HCT116 (cell line): ENCODE results near the gene EYA2. TPM values are rescaled to one million over a fixed set of nuclear protein-coding genes. Genes with fewer than 3 reads are reported as not detected.

Experiments used
- ATAC-seq: fragments of 200-7000 bp; cut with Tn5 transposase; 2 replicates; pipeline ENCODE4 v1.9.1; 2020; ENCODE audit warnings: mild to moderate bottlenecking, moderate library complexity
- BruUV-seq: library from RNA; stranded (reverse); fragments of 400-500 nt; replicated peaks from 2 replicates; lab custom pipeline; 2021; lab: Mats Ljungman, UMichigan
- CTCF ChIA-PET: fragments of 300-600 bp; sonication (Branson Sonifier 250); formaldehyde crosslinking; loops from one replicate; lab custom pipeline; 2021; ENCODE audit warnings: antibody characterized with exemption; lab: Charles Lee
- POLR2A ChIA-PET: fragments of 300-600, 350-600 bp; sonication (Branson Sonifier 250); formaldehyde crosslinking; loops from one replicate; lab custom pipeline; 2021; ENCODE audit warnings: antibody characterized with exemption; lab: Charles Lee
- RAD21 ChIA-PET, 2 experiments: fragments of 300-600 bp; sonication (Branson Sonifier 250); formaldehyde crosslinking; loops; one replicate each; lab custom pipeline; 2023; ENCODE audit warnings: low total read pairs in 2 of 2; ENCODE audit not compliant: uncharacterized antibody in 2 of 2, unreplicated experiment in 2 of 2, low non-redundant PET in 1 of 2; lab: Charles Lee
- DNase-seq: peaks from one replicate; pipeline ENCODE4 v3.0.0-alpha.2; 2010; ENCODE audit warnings: low read depth, low spot score
- H2AFZ ChIP-seq: fragments of 200-600 bp; shearing (Covaris generic), sonication (generic); 2 replicates; pipeline ENCODE4 v1.6.1; 2017; ENCODE audit warnings: low read depth, mixed run types, mixed read lengths, antibody characterized with exemption, low read length; ENCODE audit not compliant: poor library complexity, severe bottlenecking
- H3K27ac ChIP-seq: 2 replicates; pipeline ENCODE4 v1.5.1; 2012; ENCODE audit warnings: low read depth, low read length
- H3K27me3 ChIP-seq: fragments of 200-600 bp; sonication (generic); 2 replicates; pipeline ENCODE4 v1.6.1; 2016; ENCODE audit warnings: mixed run types, low read length, mixed read lengths; ENCODE audit not compliant: insufficient read depth
- H3K36me3 ChIP-seq, 2 experiments: fragments of 200-500 bp in 1 of 2; fragments of 200-600 bp in 1 of 2; sonication (Bioruptor generic) in 1 of 2; sonication (generic) in 1 of 2; 2 replicates each; pipeline versions ENCODE4 v1.5.1 to v1.6.1; 2014 to 2016; ENCODE audit warnings: low read length in 2 of 2, inconsistent platforms in 1 of 2, mixed read lengths in 1 of 2, mixed run types in 1 of 2; ENCODE audit not compliant: insufficient read depth in 2 of 2, control insufficient read depth in 1 of 2
- H3K4me1 ChIP-seq, 2 experiments: fragments of 200-600 bp in 1 of 2; sonication (generic) in 1 of 2; 2 replicates each; pipeline versions ENCODE4 v1.5.1 to v1.6.1; 2012 to 2017; ENCODE audit warnings: low read length in 2 of 2, inconsistent platforms in 1 of 2, mild to moderate bottlenecking in 1 of 2, mixed read lengths in 1 of 2, mixed run types in 1 of 2, moderate library complexity in 1 of 2; ENCODE audit not compliant: insufficient read depth in 2 of 2, control insufficient read depth in 1 of 2
- H3K4me2 ChIP-seq: fragments of 200-600 bp; sonication (generic); 2 replicates; pipeline ENCODE4 v1.6.1; 2017; ENCODE audit warnings: mixed run types, low read length, mixed read lengths
- H3K4me3 ChIP-seq, 2 experiments: fragments of 200-600 bp in 1 of 2; sonication (generic) in 1 of 2; replicated peaks in 1 of 2; 2 replicates each; pipeline ENCODE4 v1.5.1; 2011 to 2016; ENCODE audit warnings: low read length in 2 of 2, control low read depth in 1 of 2, low read depth in 1 of 2, mild to moderate bottlenecking in 1 of 2, mixed read lengths in 1 of 2, mixed run types in 1 of 2
- H3K79me2 ChIP-seq: fragments of 200-600 bp; sonication (generic); 2 replicates; pipeline ENCODE4 v1.6.1; 2017; ENCODE audit warnings: mild to moderate bottlenecking, mixed run types, low read length, moderate library complexity, mixed read lengths; ENCODE audit not compliant: insufficient read depth
- H3K9ac ChIP-seq: fragments of 200-600 bp; sonication (generic); 2 replicates; pipeline ENCODE4 v1.6.1; 2016; ENCODE audit warnings: low read length, mixed read lengths
- H3K9me2 ChIP-seq: fragments of 200-600 bp; sonication (generic), shearing (Covaris generic); 2 replicates; pipeline ENCODE4 v1.6.1; 2017; ENCODE audit warnings: mixed run types, mild to moderate bottlenecking, moderate library complexity; ENCODE audit not compliant: insufficient read depth
- H3K9me3 ChIP-seq, 2 experiments: fragments of 200-500 bp in 1 of 2; fragments of 200-600 bp in 1 of 2; sonication (Bioruptor generic) in 1 of 2; sonication (generic) in 1 of 2; 2 replicates each; pipeline ENCODE4 v1.6.1; 2014 to 2017; ENCODE audit warnings: low read length in 2 of 2, mixed read lengths in 2 of 2, inconsistent platforms in 1 of 2, low read depth in 1 of 2, mild to moderate bottlenecking in 1 of 2, mixed run types in 1 of 2, moderate library complexity in 1 of 2; ENCODE audit not compliant: control insufficient read depth in 1 of 2, insufficient read depth in 1 of 2
- H4K20me1 ChIP-seq: fragments of 200-600 bp; sonication (generic), shearing (Covaris generic); 2 replicates; pipeline ENCODE4 v1.6.1; 2017; ENCODE audit warnings: mixed run types, mild to moderate bottlenecking, moderate library complexity; ENCODE audit not compliant: insufficient read depth
- EGR1 ChIP-seq: IDR thresholded peaks from 2 replicates; pipeline ENCODE4 v1.6.1; 2012; ENCODE audit warnings: low read depth
- EZH2 ChIP-seq: fragments of 200-600 bp; sonication (generic); IDR thresholded peaks from 2 replicates; pipeline ENCODE4 v1.6.1; 2017; ENCODE audit warnings: antibody characterized with exemption, mixed run types
- EZH2phosphoT487 ChIP-seq: fragments of 200-600 bp; IDR thresholded peaks from 2 replicates; pipeline ENCODE4 v1.6.1; 2018; ENCODE audit warnings: antibody characterized with exemption, borderline replicate concordance
- JUND ChIP-seq: IDR thresholded peaks from 2 replicates; pipeline ENCODE4 v1.6.1; 2012
- SIN3A ChIP-seq: IDR thresholded peaks from 2 replicates; pipeline ENCODE4 v1.6.1; 2012; ENCODE audit warnings: low read depth
- SRF ChIP-seq: IDR thresholded peaks from 2 replicates; pipeline ENCODE4 v1.6.1; 2012; ENCODE audit warnings: low read depth
- YY1 ChIP-seq: IDR thresholded peaks from 2 replicates; pipeline ENCODE4 v1.6.1; 2011; ENCODE audit warnings: low read length, low read depth, moderate library complexity, mild to moderate bottlenecking; ENCODE audit not compliant: insufficient replicate concordance; ENCODE audit errors: extremely low read depth
- ZNF274 ChIP-seq: fragments of 200-500 bp; sonication (Bioruptor generic); IDR thresholded peaks from 2 replicates; pipeline ENCODE4 v1.6.1; 2014; ENCODE audit warnings: mild to moderate bottlenecking, low read depth, low read length, inconsistent platforms
- intact Hi-C: fragments of 100-400 bp; cut with micrococcal nuclease; formaldehyde crosslinking; loops from 2 replicates; pipeline ENCODE4 v1.10.0; 2022
- total RNA-seq: library from RNA; stranded (reverse); gene quantifications from one replicate; pipeline ENCODE4 v1.2.1, GENCODE V29; 2021; ENCODE audit not compliant: unreplicated experiment
- TF ChIP-seq, protein P1 (sequence below): IDR thresholded peaks from 2 replicates; pipeline ENCODE4 v1.6.1; 2012; ENCODE audit warnings: low read depth

The EYA2 gene
- total RNA-seq, 1 experiment from 2014 or later: not detected

DNA sequence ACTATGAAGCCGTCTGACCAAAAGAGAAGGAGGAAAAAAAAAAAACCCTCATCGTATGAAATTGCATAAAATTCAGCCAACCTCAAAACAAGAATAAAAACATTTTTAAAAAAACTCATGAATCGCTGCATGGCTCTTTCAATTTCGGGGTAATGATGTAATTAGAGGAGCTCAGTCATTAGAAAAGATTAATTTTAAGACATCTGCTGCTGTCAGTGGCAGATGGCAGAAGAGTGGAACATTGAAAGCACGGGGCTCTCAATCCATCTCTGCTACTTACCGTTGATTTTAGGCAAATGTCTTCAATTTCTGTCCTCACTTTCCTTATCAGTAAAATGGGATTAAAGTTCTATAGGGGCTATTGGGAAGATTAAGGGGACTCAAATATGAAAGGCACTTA, 79.1 kb downstream of the EYA2 start:
- H3K36me3 ChIP-seq: no peaks in the 10 kb centered on the region
- H3K27me3 ChIP-seq: no peaks in the 10 kb centered on the region
- RAD21 ChIA-PET: no interaction called here
- H3K9ac ChIP-seq: no peak overlapping the region
- intact Hi-C loops: no loop called here
- CTCF ChIA-PET: no interaction called here
- no peak overlapping the region for H3K27ac ChIP-seq
- TF ChIP-seq SRF (no peak), SIN3A (no peak), JUND (no peak), YY1 (no peak), EGR1 (no peak), EZH2phosphoT487 (no peak), ZNF274 (no peak), EZH2 (no peak)
- TF ChIP-seq, protein P1, sequence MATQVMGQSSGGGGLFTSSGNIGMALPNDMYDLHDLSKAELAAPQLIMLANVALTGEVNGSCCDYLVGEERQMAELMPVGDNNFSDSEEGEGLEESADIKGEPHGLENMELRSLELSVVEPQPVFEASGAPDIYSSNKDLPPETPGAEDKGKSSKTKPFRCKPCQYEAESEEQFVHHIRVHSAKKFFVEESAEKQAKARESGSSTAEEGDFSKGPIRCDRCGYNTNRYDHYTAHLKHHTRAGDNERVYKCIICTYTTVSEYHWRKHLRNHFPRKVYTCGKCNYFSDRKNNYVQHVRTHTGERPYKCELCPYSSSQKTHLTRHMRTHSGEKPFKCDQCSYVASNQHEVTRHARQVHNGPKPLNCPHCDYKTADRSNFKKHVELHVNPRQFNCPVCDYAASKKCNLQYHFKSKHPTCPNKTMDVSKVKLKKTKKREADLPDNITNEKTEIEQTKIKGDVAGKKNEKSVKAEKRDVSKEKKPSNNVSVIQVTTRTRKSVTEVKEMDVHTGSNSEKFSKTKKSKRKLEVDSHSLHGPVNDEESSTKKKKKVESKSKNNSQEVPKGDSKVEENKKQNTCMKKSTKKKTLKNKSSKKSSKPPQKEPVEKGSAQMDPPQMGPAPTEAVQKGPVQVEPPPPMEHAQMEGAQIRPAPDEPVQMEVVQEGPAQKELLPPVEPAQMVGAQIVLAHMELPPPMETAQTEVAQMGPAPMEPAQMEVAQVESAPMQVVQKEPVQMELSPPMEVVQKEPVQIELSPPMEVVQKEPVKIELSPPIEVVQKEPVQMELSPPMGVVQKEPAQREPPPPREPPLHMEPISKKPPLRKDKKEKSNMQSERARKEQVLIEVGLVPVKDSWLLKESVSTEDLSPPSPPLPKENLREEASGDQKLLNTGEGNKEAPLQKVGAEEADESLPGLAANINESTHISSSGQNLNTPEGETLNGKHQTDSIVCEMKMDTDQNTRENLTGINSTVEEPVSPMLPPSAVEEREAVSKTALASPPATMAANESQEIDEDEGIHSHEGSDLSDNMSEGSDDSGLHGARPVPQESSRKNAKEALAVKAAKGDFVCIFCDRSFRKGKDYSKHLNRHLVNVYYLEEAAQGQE: no peak
- TF ChIP-seq, all 23 proteins: peak for 0
- Histone ChIP-seq H2AFZ (no peak overlapping the region), H3K4me1 (peaks cover 0 to 4% of the 10 kb centered on the region in 2 experiments; a peak in 1 of 4 replicates), H3K79me2 (no peaks in the 10 kb centered on the region), H3K9me3 (no peaks in the 10 kb centered on the region), H3K9me2 (no peaks in the 10 kb centered on the region), H3K4me2 (no peak overlapping the region), H4K20me1 (no peaks in the 10 kb centered on the region), H3K4me3 (no peak overlapping the region)
- ATAC-seq (no peak), DNase-seq (no peak)
- POLR2A ChIA-PET: no interaction called here
- BruUV-seq: no TSS peak
